AG09319 (cell line): ENCODE measurements around the gene HHIPL1.
A peak's percentile ranks its signal among the peaks of the same experiment; 100 is the strongest.

Experiments used
- DNase-seq: peaks from one replicate; pipeline ENCODE4 v3.0.0-alpha.2; 2010; ENCODE audit warnings: low read depth; ENCODE audit errors: extremely low read depth
- TF ChIP-seq, protein P1 (sequence below): IDR thresholded peaks from 2 replicates; pipeline ENCODE4 v1.5.1; 2011; ENCODE audit warnings: low read depth, mild to moderate bottlenecking, inconsistent platforms, low read length, moderate library complexity

The HHIPL1 gene

DNA sequence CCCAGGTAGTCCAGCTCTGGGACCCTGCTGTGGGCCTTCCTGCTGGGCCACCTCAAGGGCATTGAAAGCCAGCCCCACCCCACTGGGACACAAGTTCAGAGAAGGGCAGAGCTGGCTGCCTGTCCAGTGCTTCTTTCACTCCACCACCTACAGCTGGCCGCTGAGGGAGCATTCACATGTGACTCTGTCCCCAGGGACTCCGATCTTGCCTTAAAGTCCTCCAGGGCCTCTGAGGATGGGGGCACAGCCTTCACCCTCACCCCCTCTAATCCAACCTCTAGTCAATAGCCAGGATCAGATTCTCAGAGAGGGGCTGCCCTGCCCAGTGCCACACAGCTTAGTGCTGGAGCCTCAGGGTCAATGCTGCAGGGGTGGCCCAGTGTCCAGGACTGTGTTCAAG, 34.2 kb downstream of the HHIPL1 start:
- DNase-seq = no peak
- TF ChIP-seq, protein P1, sequence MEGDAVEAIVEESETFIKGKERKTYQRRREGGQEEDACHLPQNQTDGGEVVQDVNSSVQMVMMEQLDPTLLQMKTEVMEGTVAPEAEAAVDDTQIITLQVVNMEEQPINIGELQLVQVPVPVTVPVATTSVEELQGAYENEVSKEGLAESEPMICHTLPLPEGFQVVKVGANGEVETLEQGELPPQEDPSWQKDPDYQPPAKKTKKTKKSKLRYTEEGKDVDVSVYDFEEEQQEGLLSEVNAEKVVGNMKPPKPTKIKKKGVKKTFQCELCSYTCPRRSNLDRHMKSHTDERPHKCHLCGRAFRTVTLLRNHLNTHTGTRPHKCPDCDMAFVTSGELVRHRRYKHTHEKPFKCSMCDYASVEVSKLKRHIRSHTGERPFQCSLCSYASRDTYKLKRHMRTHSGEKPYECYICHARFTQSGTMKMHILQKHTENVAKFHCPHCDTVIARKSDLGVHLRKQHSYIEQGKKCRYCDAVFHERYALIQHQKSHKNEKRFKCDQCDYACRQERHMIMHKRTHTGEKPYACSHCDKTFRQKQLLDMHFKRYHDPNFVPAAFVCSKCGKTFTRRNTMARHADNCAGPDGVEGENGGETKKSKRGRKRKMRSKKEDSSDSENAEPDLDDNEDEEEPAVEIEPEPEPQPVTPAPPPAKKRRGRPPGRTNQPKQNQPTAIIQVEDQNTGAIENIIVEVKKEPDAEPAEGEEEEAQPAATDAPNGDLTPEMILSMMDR = no peak

DNA sequence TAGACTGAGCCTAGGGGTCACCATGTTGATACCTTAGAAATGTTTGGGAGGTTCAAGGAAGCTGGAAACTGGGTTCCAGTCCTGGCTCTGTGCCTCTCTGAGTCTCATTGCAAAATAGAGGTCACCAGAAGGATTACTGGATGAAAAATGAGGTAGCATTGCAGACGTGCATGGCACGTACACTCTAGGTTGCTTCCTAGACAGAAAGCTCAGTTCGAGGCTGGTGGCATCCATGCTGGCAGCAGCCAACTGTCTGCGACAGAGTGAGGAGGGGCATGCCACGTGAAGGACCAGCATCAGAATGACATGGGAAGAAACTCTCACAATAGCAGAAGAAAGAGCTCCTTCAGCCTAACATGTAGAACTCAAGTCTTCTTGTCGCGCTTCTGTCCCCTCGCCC, 34.6 kb downstream of the HHIPL1 start:
- TF ChIP-seq, protein P1 = no peak
- DNase-seq = no peak

DNA sequence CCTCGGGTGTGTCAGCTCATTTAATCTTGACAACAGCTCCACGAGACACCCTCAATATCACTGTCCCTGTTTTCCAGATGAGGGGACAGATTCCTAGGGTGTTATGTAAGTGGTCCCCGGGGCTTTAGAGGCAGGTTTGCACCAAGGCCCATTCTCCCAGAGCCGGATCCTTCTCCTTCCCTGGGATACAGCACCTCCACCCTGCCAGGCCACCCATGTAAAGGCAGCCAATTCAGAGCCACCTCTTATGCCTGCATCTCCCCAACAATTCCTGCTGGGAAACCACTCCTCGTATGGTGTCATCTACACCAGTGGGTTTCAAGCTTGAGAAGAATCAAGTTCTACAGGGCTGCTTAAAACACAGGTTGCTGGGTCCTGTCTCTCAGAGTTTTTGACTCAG, 35.1 kb downstream of the HHIPL1 start:
- TF ChIP-seq, protein P1 = no peak
- DNase-seq = no peak

DNA sequence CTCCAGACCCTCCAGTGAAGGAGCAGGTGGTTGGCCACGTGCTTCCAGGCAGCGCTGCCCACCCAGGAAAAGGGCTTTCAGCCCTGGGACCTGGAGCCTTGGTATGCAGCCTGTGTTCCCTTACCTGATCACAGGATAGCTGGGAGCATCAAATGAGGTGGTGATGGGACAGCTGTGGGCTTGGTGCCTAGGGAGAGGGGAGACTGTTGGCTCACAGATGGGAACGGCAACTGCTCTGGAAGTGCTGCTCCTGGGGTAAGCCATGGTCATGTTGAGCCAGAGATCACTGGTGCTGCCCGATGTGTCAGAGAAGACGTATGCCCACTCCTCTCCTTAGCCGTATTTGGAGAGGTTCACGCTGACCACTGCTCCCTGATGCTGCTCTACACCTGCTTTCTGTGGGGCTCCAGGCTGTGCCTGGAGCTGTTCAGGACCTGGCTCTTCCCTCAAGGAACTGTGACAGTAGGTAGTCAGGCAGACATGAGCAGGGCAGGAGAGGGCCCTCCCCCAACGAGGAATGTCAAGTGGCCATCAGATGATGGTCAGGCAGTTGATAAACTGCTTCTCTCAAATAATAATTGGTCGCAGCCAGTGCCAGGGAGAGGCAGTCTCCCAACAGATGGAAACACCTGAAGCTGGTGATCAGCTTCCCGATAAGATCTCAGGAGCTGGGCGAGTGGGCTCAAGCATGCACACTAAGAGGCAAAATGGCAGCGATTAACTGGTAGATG, 36.3 kb downstream of the HHIPL1 start:
- no peak for DNase-seq
- TF ChIP-seq, protein P1 = no peak

DNA sequence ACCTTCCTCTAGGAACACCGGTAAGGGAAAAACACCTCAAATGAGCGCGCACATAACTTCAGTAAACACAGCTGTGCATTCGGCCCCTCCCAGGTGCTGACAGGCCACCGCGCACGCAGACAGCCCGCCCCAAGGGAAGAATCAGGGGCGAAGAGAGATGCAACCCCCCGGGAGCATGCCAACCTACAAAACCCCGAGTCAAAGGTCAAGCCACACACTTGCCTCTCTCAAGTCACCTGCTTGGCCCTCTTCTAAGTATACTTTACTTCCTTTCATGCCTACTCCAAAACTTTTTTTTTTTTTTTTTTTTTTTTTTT, 36.9 kb downstream of the HHIPL1 start:
- DNase-seq = no peak
- TF ChIP-seq, protein P1 = no peak

DNA sequence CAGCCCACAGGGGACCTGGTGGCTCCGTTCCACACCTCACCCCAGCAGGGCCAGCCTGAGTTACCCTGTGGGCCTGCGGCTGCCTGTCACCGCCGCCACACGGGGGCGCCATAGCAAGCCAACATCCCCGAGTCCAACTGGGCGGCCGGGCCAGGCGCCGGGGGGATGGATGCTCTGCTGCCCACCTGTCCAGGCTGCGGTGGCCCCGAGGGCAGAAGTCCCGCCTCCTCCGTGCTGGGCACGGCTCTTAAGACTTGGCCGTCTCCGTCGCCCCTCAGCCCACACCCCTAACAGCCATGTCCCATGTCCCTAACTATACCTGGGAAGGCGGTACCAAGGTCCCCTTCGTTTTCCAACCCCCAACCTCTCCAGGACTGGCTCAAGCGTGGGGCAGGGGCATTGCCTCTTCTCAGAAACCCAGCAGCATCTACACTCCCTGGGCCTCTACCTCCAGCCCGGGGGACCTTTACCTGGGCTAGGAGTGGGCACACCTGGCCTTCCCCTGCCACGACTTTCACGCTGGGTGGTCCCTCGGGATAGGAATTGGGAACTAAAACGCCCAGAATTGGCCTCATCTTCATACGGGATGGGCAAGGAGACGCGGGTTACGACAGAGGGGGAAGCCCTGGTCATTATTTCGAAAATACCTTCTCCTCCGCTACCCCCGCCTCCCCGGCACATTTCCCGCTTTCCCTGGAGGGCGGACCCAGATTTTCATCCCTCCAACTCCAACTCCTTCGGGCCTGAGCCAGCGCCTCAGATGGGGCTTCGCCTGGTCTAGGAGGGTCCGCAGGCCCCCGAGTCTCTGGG, 38.1 kb downstream of the HHIPL1 start:
- peak; percentile 24 for DNase-seq
- TF ChIP-seq, protein P1 = peak; percentile 90
